Endothelial cell of umbilical vein (primary cell): ENCODE measurements around the gene TFB2M.

Experiments used
- MAX ChIP-seq: IDR thresholded peaks from 2 replicates; pipeline ENCODE4 v1.6.1; 2011; ENCODE audit not compliant: insufficient read depth, insufficient read length
- POLR2A ChIP-seq: IDR thresholded peaks from 2 replicates; pipeline ENCODE4 v1.6.1; 2012; ENCODE audit warnings: low read depth, mild to moderate bottlenecking, control low read depth, low read length
- POLR2AphosphoS5 ChIP-seq: IDR thresholded peaks from 2 replicates; pipeline ENCODE4 v1.6.1; 2012; ENCODE audit warnings: low read depth, mild to moderate bottlenecking, control low read depth, low read length, moderate library complexity; ENCODE audit not compliant: insufficient read depth

GRCh38 chr1:246573491-246573890 is 7.4 kb upstream of the TFB2M start:
- TF ChIP-seq POLR2A (no peak), MAX (no peak), POLR2AphosphoS5 (no peak)
